GM21360 (cell line): ENCODE measurements around the gene PPP1R12B.
"Not testable (repeated sequence)": the region's sequence is repeated elsewhere in the genome, so short reads cannot be mapped to it uniquely, and the experiment has no call there.

ENCODE experiments used
- ATAC-seq: cut with Tn5 transposase; IDR thresholded peaks from one replicate; pipeline ENCODE4 v1.9.1; 2021; ENCODE audit warnings: mild to moderate bottlenecking, moderate library complexity; ENCODE audit not compliant: unreplicated experiment

The PPP1R12B gene

DNA sequence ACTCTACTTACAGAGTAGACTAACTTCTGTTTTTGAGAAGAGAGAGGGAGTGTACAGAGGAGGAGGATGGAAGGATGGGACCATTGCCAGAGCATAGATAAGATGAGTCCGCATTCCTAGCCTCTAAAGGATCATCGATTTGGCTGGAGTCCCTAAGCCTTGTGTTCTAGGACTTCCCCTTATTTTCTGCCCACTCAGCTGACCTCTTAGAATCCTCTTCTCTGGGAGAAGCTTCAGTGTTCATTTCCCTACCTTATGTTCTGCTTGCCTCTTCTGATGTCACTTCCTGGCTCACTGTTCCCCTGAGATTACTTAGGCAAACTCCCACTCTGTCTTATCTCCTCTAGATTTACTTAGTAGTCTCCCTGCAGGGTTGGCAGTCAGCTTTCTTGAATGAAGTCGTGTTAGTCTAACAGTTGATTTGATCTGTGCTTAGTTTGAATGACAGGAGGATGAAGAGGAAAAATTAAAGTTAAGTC is 205.1 kb downstream of the PPP1R12B start:
- no peak for ATAC-seq

DNA sequence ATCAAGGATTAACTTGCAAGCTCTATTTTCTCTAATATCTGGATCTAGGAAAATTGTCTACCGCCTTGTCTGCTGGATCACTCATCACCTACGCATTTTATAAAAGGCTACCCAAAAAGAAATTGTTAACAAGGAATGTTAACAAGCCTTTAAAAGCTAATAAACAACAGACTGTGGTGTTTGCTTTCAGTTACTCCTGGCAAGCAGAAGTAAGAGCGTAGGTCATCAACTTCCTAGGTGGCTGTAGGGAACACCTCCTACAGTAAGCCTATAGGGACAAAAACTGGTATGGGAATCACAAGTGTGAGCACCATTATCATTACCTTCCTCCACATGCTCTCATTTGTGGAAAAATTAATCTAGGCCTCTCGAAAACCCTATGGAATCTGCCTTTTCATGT is 206.1 kb downstream of the PPP1R12B start:
- not testable (repeated sequence) for ATAC-seq

DNA sequence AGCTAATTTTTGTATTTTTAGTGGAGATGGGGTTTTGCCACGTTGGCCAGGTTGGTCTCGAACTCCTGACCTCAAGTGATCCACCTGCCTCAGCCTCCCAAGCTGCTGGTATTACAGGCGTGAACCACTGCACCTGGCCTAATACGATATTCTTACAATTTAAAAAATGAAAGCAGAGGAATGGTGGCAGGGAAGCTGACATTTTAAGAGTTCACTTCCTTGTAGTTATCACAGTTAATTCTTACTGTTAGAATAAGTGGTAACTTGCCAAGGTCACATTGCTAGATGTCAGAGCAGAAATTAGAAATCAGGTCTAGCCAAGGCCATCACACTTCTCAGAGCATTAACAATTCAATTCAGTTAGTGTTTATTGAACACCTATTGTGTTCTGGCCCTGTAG is 207.5 kb downstream of the PPP1R12B start:
- ATAC-seq: not testable (repeated sequence)

DNA sequence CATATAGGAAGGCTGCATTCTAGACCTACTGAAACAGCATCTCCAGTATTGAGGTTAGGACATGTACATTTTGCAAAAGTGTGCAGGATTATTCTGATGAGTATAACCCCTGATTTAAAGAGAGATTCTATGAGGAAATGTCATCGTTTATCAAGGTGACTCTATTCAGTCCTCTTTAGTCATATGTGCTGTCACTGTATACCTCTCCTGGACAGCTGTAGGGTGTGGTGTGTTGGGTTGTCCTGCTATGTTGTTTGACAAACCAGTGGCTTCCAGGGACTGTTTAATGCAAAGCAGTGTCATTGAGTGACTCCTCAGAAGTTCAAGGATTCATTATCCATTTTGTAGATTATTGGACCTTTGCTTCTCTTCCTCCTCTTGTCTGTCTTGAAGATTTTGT is 209.2 kb downstream of the PPP1R12B start:
- not testable (repeated sequence) for ATAC-seq

DNA sequence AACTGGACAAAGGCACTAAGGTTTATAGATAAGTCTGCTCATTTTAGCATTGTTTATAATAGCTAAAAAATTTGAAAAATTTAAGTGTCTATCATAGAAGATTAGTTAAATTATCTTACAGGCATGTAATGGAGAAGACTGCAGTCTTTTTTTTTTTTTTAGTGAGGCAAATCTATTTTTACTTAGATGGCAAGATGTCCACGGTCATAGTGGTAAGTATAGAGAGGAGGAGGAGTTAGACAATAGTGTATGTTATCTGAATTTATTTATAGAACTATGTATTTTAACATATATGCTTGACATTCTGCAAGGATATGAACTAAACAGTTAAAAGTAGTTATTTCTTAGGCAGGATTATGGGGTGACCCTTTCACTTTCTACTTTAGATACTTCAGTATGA is 212.7 kb downstream of the PPP1R12B start:
- ATAC-seq: no peak

DNA sequence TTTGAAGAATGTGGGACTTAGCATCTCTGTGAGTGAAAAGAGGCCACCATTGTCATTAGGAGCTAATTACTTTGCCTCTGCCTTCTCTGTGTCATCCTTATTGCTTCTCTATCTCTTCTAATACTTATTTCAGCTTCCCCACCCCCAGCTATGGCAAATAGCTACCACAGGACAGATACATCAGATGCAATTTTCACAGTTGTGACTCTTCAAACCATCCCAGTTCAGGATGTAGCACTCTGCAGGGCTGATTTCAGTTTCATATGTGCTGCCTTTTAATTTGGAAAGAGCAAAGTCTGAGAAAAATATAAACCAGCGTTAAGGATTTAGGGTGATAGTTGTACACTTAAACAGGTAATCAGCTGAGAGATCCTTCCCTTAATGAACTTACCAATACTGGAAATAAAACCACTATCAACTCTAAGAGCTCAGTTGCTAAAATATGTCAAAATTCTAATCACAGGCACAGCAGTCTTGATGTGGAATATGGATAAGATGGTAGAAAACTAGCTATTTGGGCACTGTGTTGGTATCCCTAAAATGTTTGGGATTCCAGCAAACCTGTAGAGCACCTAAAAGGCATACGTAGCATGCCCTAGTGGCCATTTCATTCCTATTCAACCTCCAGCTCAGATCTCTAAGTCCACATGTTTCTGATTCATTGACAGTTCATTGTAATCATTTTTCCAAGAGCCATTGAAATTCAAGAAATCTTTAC is 213.4 kb downstream of the PPP1R12B start:
- ATAC-seq: no peak

DNA sequence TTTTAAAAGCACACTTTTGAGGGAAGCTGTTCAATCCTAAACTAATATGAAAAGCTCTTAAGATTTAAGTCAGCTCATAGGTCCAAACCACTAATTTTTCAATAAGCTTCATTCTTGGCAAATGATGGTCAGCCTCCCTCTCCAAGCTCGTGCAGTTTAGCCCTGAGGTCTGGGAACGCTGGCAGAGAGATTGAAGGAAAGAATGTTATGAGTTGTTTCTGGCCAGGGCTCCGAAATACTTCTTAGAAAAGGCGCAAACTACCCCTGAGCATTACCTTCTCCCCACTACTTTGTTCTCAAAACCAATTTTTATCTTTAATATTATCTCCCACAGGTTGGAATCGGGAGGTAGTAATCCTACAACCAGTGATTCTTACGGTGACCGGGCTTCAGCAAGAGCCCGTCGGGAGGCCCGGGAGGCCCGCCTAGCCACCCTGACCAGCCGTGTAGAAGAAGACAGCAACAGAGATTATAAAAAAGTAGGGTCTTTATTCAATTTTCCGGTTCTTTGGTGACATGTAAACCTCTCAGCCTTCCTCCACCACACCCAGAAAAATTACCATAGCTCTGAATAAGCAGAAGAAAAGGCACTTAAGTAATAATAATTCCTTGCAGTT is 214.1 kb downstream of the PPP1R12B start:
- no peak for ATAC-seq

DNA sequence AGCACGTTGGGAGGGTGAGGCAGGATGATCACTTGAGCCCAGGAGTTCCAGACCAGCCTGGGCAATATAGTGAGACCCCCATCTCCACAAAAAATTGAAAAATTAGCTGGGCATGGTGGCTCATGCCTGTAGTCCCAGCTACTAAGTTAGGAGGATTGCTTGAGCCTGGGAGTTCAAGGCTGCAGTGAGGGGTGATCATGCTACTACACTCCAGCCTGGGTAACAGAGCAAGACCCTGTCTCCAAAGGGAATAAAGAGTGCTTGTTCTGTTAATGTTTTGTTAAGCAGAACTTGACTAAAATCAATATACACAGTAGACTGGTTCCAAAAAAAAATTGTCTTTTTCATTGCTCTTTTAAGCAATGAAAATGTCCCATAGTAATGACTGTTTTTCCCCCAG is 215.3 kb downstream of the PPP1R12B start:
- ATAC-seq: no peak

DNA sequence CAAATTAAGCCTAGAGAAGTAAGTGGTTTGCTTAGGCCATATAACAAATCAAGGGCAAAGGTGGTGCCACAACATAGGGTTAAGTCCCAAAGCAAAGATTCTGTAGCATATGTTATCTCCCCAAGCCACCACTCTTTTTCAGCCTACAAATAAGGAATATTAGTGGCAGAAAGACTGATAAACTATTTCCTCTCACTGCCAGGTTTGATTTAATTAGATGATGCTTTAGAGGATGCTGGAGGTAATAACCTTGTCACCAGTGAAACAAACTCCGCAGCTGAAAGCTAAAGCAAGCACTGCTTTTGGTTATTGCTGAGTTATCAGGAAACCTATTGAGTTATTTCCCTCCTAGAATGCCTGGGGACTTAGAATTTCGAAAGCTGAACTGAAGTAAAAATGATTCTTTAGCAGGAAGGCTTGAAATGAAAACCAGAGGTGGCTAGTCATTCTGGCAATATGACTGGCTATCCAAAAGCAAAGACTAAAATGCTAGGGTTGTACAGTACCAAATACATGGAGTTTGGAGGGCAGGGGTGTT is 216.5 kb downstream of the PPP1R12B start:
- no peak for ATAC-seq

DNA sequence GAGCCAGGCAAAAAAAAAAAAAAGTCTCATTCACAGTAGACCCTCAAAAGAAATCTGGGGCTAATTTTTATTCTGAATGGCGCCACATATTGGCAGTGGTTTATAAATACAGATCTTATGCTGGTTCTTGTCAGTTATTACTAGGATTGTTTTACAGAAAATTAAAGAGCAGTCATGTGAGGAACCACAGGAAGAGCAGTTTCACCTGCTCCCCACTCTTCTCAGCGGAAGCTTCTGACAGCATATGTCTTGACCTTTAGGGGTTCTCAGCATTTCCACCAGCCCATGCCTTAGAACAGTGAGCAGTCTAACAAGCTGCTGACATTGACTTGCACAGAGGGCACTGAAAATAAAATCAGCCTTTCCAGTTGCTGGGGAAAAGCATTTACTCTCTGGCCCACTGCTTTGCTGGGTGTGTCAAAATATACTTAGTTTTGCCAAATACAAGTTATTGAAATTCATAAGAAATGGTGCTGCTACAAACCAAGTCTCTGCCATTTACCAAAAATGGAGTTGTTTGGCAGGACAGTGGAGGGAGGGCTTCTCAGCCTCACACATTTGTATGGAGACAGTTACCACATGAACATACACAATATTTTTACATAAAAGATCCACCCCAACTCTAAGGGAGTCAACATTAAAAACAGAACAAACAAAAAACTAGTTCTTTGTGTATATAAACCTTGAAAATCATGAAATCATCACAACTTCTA is 217.5 kb downstream of the PPP1R12B start:
- ATAC-seq: no peak

DNA sequence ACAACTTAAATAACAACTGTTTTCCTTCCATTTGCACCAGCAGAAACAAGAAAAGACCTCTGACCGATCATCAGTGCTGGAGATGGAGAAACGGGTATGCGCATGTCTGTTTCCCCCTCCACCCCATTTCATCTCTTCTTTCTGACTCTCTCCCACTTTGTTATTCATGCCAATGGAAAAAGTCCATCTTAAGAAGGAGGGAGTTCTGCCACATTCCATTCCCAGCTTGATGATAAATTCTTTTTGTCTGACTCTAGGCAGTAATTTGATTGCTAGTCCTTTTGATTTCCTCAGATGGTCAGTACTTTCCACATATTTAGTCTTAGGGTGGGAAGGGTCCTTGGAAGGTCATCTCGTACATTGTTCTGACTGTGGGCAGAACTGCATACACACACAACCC is 219.2 kb downstream of the PPP1R12B start:
- no peak for ATAC-seq

DNA sequence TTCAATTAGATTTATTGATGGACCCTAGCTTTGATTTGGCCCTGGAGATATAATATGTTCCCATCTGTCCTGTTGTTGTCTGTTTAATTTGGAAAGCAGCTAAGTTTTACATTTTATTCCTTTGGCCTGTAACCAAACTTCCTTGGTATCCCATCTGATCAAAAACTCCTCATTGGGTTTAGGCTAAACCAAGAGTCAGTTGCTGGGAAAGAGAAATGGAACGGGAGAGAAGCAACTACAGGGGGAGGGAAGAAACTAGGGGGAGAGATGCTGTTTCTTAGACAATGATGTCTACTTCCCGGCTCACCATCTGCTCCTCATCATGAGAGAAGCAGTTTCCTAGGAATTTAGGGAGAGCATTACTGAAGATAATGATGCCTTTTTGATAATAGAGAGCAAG is 219.9 kb downstream of the PPP1R12B start:
- no peak for ATAC-seq

DNA sequence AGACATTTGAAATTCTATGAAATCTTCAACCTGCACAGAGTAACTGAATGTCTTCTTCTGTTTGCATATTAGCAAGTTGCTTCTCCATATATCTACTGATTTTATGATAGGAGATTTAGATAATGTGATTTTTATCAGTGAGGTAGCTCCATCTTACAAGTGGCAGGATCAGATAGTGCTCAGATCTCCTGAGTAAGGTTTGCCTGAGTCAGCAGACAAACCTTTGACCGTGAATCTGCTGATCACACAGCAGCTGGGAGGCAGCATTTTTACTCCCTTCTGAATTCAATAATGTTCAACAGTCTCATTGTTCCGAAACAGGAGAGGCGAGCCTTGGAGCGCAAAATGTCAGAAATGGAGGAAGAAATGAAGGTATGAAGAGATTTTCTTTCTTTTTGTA is 220.3 kb downstream of the PPP1R12B start:
- ATAC-seq: no peak

DNA sequence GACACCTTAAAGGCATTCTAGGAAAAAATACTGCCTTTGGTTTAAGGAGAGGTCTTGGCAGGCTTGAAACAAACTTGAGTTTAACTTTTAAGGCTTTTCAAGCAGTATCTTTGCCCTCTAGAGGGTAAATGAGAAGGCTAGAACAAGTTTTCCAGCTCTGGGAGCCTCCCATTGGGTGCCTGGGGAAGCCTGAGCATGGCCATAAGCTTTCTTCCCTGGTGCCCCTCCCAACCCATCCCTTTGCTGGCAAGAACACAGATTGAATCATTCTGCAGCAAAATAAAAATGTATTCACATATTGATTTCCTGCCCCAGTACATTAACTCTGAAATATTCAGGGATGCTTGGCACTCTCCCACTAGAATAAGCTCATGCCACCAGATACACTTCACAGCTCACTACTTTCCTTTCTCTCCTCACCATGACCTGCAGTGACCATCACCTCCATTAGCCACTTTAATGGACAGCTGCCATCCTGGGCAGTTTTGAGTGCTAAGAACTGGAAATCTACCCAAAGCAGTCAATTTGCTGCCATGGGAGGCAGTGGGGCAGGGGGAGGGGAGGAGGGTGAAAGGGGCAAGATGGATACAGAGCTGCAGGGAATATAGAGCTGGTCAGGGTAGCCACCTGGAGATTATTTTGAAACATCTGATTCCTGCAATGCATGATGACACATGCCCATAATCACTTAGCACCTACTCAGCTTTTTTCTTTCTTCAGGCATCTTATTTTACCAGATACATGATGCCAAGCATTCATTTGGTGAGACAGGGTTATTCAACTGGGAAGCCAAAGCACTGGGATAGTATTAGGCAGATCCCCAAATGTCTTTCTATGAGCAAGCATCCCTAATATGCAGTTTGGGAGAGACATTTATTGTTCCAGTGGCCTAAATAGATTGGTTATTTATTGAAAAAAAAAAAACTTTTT is 221.2 kb downstream of the PPP1R12B start:
- ATAC-seq: no peak

DNA sequence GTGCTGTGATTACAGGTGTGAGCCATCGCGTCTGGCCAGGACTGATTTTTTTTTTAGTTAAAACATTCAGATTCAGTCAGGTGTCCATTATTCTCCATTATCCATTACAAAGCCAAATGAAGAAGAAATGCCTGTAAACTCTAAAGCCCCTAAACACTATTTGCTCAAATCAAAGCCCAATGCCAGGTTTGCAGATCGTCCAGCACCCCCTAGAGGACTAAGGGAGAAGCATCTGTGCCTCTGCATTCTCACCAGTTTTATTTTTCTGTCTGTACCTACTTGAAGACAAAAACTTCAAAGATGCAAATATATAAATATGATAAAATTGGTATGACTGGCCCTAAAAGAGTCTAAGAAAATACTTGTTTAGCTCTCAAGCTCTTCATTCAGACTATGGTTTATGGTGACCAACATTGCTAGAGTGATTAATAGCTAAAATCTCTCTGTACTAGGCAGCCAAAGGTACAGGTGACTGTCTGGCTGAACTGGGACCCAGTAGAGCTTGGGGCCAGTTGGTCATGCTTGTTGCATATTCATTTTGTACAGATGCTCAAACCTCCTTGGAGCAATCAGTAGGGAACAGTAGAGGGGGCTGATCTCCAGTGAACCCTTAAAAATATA is 223.3 kb downstream of the PPP1R12B start:
- no peak for ATAC-seq

DNA sequence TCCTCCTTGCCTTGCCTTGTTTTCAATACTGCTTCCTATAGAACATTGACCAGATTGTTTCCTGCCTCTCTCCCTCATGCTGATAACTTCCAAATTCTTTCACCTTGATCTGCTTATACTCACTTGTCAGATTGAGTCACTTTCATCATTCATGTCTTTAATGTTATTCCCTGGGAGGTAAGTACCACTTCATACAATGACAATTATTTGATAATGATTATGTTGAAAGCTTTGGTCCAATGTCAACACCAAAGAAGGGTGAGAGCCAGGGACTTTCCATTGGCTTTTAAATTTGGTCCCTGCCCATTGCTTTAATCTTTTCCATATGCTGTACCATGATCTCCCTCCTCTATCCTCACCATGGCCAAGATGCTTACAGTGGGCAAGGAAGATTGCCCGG is 224.4 kb downstream of the PPP1R12B start:
- ATAC-seq: no peak

DNA sequence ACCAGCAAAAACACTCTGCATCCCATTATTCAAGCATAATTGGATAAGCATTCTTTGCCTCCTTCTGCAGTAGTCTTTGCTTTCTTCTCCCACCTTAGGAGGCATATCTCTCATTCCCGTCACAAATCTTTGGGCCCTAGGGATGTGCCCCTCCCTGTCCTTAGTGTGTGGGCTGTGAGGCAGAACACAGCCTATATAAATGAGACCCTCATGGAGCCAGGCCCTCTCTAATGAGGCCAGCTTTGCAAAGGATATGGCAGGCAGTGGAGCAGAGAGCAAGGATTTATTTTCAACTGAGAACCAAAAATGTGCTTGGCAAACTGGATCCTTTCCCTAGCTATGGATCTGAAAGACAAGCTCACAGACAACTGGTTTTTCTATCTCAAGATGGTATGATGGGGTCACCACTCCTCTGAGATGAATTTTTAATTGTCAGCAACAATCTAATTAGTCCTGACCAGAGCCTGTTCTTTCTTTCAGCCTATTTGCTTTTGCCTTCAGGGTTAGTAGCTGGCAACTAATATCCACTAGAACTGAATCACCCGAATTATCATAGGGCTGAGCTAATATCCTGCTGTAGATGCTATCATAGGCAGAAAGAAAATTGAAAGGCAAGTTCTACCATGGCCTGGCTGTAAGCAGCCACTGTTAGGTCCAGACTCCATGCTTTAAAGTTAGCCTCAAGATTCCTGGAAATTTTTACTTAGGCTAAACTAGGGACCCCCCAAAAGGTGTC is 227.6 kb downstream of the PPP1R12B start:
- ATAC-seq: no peak

DNA sequence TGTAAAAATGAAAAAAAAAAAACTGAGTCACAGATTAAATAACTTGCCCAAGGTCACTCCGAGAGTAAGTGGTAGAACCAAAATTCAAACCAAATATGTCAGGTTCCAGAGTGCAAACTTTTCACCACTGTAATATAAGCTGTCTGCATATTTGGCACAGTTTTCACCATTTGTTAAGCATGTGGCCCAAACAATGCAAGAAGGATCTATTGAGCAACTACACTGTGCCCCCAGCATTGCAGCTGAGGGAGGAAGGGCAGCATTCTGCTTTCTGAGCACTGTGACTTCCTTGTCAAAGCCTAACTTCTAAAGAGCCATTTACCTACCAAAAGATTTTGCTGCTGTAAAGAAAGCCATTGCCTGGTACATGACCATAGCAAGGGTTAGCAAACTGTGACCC is 228.3 kb downstream of the PPP1R12B start:
- no peak for ATAC-seq

DNA sequence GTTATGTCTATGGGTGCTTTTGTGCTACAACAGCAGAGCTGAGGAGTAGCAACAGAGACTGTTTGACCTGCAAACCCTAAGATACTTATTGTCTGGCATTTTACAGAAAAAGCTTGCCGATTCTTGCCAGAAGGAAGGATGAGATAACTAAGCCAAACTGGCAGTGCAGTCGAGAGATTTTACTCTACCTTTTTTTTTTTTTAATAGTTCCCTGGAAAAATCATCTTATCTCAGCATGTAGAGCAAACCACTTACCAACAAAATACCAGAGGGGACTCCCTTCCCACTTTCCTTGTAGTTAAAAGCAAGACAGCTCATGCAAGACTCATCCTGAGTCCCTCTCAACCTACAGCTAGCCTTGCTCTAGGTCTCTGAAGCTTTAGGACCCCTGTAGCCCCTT is 228.9 kb downstream of the PPP1R12B start:
- ATAC-seq: no peak
